Fibroblast of the aortic adventitia (primary cell): ENCODE measurements around the gene TCP11L1. TPM values are rescaled to one million over a fixed set of nuclear protein-coding genes. Genes with fewer than 3 reads are reported as not detected.
"Not testable (repeated sequence)": the region's sequence is repeated elsewhere in the genome, so short reads cannot be mapped to it uniquely, and the experiment has no call there.

ENCODE experiments used
- DNase-seq: peaks from one replicate; pipeline ENCODE4 v3.0.0-alpha.2; 2010; ENCODE audit warnings: low read depth
- H3K4me3 ChIP-seq: 2 replicates; pipeline ENCODE4 v1.5.1; 2011; ENCODE audit warnings: low read depth, mild to moderate bottlenecking, control low read depth, low read length, moderate library complexity
- total RNA-seq: library from RNA; depleted of rRNA; stranded (reverse); fragments of >200 nt; gene quantifications from 2 replicates; pipeline ENCODE4 v1.2.3, GENCODE V29; 2012; ENCODE audit warnings: low replicate concordance
- TF ChIP-seq, protein P1 (sequence below): IDR thresholded peaks from 2 replicates; pipeline ENCODE4 v1.5.1; 2011; ENCODE audit warnings: mild to moderate bottlenecking, low read length, control low read depth, inconsistent platforms; ENCODE audit not compliant: insufficient read depth

TCP11L1 gene
- total RNA-seq, 1 donor = 44.4 TPM

DNA sequence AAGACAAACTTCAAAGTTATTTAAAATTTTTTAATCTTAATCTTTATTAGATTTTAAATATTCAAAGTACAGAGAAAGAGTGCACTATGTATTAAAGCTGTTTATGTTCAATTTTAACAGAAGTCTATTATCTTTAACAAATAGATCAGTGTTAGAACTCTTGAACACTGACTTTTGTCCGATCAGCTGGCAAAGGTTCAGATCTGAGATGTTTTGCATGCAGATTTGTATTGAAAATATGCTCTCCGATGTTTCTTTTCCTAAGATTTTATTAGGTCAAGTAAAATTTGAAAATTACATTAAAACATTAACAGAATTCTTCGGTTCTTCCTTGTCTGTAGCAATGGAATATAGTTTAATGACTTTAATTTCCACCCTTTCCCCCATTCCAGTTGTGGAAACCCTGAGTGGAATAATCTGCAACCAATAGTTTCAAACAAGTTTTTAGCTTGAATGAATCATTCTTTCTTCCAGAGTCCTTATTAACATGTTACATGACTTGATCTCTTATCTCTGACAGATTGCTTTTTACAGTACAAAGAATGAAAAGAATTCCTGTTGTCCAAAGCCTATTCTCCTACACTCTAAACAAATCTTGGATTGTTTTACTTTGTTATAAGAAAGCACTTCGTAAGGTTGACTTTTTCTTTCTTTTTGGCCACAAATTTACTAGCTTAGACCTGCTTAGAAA is 11.4 kb upstream of the TCP11L1 start:
- TF ChIP-seq, protein P1, sequence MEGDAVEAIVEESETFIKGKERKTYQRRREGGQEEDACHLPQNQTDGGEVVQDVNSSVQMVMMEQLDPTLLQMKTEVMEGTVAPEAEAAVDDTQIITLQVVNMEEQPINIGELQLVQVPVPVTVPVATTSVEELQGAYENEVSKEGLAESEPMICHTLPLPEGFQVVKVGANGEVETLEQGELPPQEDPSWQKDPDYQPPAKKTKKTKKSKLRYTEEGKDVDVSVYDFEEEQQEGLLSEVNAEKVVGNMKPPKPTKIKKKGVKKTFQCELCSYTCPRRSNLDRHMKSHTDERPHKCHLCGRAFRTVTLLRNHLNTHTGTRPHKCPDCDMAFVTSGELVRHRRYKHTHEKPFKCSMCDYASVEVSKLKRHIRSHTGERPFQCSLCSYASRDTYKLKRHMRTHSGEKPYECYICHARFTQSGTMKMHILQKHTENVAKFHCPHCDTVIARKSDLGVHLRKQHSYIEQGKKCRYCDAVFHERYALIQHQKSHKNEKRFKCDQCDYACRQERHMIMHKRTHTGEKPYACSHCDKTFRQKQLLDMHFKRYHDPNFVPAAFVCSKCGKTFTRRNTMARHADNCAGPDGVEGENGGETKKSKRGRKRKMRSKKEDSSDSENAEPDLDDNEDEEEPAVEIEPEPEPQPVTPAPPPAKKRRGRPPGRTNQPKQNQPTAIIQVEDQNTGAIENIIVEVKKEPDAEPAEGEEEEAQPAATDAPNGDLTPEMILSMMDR = no peak
- DNase-seq = peak; percentile 77
- no peak overlapping the region for H3K4me3 ChIP-seq

DNA sequence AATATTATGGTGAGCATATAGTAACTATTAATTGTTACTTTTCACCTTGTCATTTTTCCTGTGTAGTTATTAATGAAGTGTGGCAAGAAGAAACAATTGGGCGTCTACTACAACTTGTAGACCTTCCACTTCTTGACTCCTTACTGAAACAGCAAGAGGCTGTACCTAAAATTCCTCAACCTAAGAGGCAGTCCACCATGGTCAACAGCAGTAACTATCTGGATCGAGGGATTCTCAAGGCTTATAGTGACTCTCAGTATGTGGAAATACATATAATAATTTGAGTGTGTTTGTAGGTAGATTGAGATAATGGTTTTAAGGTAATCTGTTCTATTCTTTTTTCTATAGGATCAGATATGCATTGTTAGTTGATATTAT is 10.8 kb upstream of the TCP11L1 start:
- H3K4me3 ChIP-seq = no peak overlapping the region
- no peak for DNase-seq
- TF ChIP-seq, protein P1 = no peak

DNA sequence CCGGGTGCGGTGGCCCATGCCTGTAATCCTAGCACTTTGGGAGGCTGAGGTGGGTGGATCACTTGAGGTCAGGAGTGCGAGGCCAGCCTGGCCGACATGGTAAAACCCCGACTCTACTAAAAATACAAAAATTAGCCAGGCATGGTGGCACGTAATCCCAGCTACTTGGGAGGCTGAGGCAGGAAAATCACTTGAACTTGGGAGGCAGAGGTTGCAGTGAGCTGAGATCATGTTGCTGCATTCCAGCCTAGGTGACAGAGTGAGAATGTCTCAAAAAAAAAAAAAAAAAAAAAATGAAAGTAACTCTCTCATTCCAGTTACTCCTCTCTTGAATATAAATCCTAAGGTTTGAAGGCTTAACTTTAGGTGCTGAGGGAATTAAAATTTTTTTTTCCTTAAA is 10.2 kb upstream of the TCP11L1 start:
- DNase-seq, H3K4me3 ChIP-seq: not testable (repeated sequence)

DNA sequence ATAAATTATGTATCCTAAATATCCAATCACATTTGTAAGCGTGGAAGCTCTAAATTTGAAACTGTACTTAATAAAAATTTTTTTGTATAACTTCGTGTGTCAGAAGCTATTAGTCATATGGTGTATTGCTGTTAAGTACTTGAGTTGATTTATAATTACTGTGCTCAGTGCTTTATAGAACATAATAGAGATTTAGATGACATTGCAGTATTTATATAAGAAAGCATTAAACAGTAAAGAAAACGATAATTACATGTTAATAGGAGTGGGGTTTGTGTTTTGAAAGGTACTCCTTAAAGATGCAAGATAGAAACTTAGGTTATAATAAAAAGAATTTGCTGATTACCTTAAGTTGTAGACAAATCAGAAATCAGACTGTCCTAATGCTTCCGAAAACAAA is 5.9 kb upstream of the TCP11L1 start:
- H3K4me3 ChIP-seq = no peak overlapping the region
- no peak for DNase-seq
- TF ChIP-seq, protein P1 = no peak

DNA sequence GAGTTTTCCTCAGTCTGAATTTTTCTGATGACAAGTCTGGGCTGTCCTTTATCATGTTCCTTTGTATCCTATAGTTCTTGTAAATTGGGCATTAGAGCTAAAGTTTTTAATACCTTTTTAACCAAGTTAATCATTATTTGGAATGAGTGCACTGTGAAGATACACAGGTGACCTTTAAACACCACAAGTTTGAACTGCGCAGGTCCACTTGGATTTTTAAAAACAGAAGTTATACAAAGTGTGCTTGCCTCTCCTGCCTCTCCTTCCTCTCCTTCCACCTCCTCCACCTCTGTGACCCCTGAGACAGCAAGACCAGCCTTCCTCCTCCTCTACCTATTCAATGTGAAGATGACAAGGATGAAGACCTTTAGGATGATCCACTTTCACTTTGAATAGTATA is 4.4 kb upstream of the TCP11L1 start:
- DNase-seq = no peak
- TF ChIP-seq, protein P1 = no peak
- no peak overlapping the region for H3K4me3 ChIP-seq

DNA sequence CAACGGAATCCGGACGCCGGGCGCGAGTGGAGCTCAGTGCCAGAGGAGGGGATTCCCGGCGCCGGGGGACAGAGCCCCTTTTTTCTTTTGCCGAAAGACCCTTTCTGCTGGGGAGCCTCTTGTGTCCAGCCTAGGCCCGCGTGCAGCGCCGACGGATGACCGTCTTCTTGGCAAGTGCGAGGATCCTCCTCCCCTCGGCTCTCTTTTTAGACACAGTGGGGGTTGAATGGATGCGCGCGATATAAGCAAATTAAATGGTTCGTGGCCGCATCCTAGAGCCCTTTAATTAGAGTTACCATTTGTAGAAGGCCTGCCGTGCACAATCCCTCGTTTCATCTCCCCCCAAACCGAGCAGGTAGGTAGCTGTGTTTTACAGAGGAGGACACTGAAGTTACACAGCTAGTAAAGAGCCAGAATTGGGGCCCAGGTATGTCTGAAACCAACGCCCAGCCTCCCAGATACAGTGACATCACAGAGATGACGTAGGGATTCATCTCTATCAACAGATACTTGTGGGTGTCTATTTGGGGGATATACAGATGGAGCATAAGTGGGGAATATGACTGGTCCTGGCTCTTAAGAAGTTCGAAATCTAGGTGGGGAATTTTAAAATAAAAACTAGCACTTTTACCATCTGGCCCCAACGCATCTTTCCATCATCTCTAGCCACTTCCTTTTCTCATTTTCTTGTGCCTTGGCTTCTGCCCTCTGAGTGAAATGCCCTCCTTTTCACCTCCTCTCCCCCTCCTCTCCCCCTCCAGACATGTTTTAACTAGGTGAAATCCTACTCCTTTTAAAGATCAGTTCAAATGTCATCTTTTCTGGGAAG is 875 bp downstream of the TCP11L1 start:
- peak overlapping the region; percentile 94 for H3K4me3 ChIP-seq
- peak; percentile 40 for DNase-seq
- TF ChIP-seq, protein P1 = no peak

DNA sequence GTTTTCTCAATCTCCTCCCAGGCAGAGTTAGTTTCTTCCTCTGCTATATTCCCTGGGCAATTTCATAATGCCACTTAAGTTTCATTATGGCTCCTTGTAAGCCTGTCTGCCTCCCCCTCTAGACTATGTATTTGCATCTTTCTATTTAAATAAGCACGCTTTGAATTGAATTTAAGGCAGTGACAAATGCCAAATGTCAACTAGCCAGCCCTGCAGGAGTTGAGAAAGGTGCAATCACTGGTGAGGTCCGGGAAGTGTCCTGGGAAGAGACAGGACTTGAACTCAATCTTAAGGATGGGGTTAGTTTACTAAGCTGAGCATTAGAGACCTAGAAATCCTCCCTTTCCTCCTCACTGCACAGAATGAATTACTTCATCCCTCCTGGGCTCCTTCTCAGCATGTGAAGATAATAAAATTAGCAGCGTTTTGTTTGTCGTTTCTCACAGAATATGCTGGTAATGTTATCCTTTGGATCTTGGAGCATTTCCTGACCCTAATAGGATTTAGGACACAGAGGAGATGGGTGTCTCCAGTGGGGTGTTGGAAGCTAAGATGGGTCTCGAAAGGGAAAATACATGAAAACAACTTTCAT is 1.6 kb downstream of the TCP11L1 start:
- DNase-seq = no peak
- TF ChIP-seq, protein P1 = no peak
- peak overlapping the region; percentile 94 for H3K4me3 ChIP-seq
